HCT116 (cell line): Measurements from ENCODE around the gene SEMA4D. TPM values are rescaled to one million over a fixed set of nuclear protein-coding genes. Genes with fewer than 3 reads are reported as not detected.

Experiments
- ATAC-seq: fragments of 200-7000 bp; cut with Tn5 transposase; 2 replicates; pipeline ENCODE4 v1.9.1; 2020; ENCODE audit warnings: mild to moderate bottlenecking, moderate library complexity
- BruUV-seq: library from RNA; stranded (reverse); fragments of 400-500 nt; replicated peaks from 2 replicates; lab custom pipeline; 2021; lab: Mats Ljungman, UMichigan
- CTCF ChIA-PET: fragments of 300-600 bp; sonication (Branson Sonifier 250); formaldehyde crosslinking; loops from one replicate; lab custom pipeline; 2021; ENCODE audit warnings: antibody characterized with exemption; lab: Charles Lee
- POLR2A ChIA-PET: fragments of 300-600, 350-600 bp; sonication (Branson Sonifier 250); formaldehyde crosslinking; loops from one replicate; lab custom pipeline; 2021; ENCODE audit warnings: antibody characterized with exemption; lab: Charles Lee
- RAD21 ChIA-PET, 2 experiments: fragments of 300-600 bp; sonication (Branson Sonifier 250); formaldehyde crosslinking; loops; one replicate each; lab custom pipeline; 2023; ENCODE audit warnings: low total read pairs in 2 of 2; ENCODE audit not compliant: uncharacterized antibody in 2 of 2, unreplicated experiment in 2 of 2, low non-redundant PET in 1 of 2; lab: Charles Lee
- DNase-seq: peaks from one replicate; pipeline ENCODE4 v3.0.0-alpha.2; 2010; ENCODE audit warnings: low read depth, low spot score
- H2AFZ ChIP-seq: fragments of 200-600 bp; shearing (Covaris generic), sonication (generic); 2 replicates; pipeline ENCODE4 v1.6.1; 2017; ENCODE audit warnings: low read depth, mixed run types, mixed read lengths, antibody characterized with exemption, low read length; ENCODE audit not compliant: poor library complexity, severe bottlenecking
- H3K27ac ChIP-seq: 2 replicates; pipeline ENCODE4 v1.5.1; 2012; ENCODE audit warnings: low read depth, low read length
- H3K27me3 ChIP-seq: fragments of 200-600 bp; sonication (generic); 2 replicates; pipeline ENCODE4 v1.6.1; 2016; ENCODE audit warnings: mixed run types, low read length, mixed read lengths; ENCODE audit not compliant: insufficient read depth
- H3K36me3 ChIP-seq, 2 experiments: fragments of 200-500 bp in 1 of 2; fragments of 200-600 bp in 1 of 2; sonication (Bioruptor generic) in 1 of 2; sonication (generic) in 1 of 2; 2 replicates each; pipeline versions ENCODE4 v1.5.1 to v1.6.1; 2014 to 2016; ENCODE audit warnings: low read length in 2 of 2, inconsistent platforms in 1 of 2, mixed read lengths in 1 of 2, mixed run types in 1 of 2; ENCODE audit not compliant: insufficient read depth in 2 of 2, control insufficient read depth in 1 of 2
- H3K4me1 ChIP-seq, 2 experiments: fragments of 200-600 bp in 1 of 2; sonication (generic) in 1 of 2; 2 replicates each; pipeline versions ENCODE4 v1.5.1 to v1.6.1; 2012 to 2017; ENCODE audit warnings: low read length in 2 of 2, inconsistent platforms in 1 of 2, mild to moderate bottlenecking in 1 of 2, mixed read lengths in 1 of 2, mixed run types in 1 of 2, moderate library complexity in 1 of 2; ENCODE audit not compliant: insufficient read depth in 2 of 2, control insufficient read depth in 1 of 2
- H3K4me2 ChIP-seq: fragments of 200-600 bp; sonication (generic); 2 replicates; pipeline ENCODE4 v1.6.1; 2017; ENCODE audit warnings: mixed run types, low read length, mixed read lengths
- H3K4me3 ChIP-seq, 2 experiments: fragments of 200-600 bp in 1 of 2; sonication (generic) in 1 of 2; replicated peaks in 1 of 2; 2 replicates each; pipeline ENCODE4 v1.5.1; 2011 to 2016; ENCODE audit warnings: low read length in 2 of 2, control low read depth in 1 of 2, low read depth in 1 of 2, mild to moderate bottlenecking in 1 of 2, mixed read lengths in 1 of 2, mixed run types in 1 of 2
- H3K79me2 ChIP-seq: fragments of 200-600 bp; sonication (generic); 2 replicates; pipeline ENCODE4 v1.6.1; 2017; ENCODE audit warnings: mild to moderate bottlenecking, mixed run types, low read length, moderate library complexity, mixed read lengths; ENCODE audit not compliant: insufficient read depth
- H3K9ac ChIP-seq: fragments of 200-600 bp; sonication (generic); 2 replicates; pipeline ENCODE4 v1.6.1; 2016; ENCODE audit warnings: low read length, mixed read lengths
- H3K9me2 ChIP-seq: fragments of 200-600 bp; sonication (generic), shearing (Covaris generic); 2 replicates; pipeline ENCODE4 v1.6.1; 2017; ENCODE audit warnings: mixed run types, mild to moderate bottlenecking, moderate library complexity; ENCODE audit not compliant: insufficient read depth
- H3K9me3 ChIP-seq, 2 experiments: fragments of 200-500 bp in 1 of 2; fragments of 200-600 bp in 1 of 2; sonication (Bioruptor generic) in 1 of 2; sonication (generic) in 1 of 2; 2 replicates each; pipeline ENCODE4 v1.6.1; 2014 to 2017; ENCODE audit warnings: low read length in 2 of 2, mixed read lengths in 2 of 2, inconsistent platforms in 1 of 2, low read depth in 1 of 2, mild to moderate bottlenecking in 1 of 2, mixed run types in 1 of 2, moderate library complexity in 1 of 2; ENCODE audit not compliant: control insufficient read depth in 1 of 2, insufficient read depth in 1 of 2
- H4K20me1 ChIP-seq: fragments of 200-600 bp; sonication (generic), shearing (Covaris generic); 2 replicates; pipeline ENCODE4 v1.6.1; 2017; ENCODE audit warnings: mixed run types, mild to moderate bottlenecking, moderate library complexity; ENCODE audit not compliant: insufficient read depth
- ATF3 ChIP-seq: IDR thresholded peaks from 2 replicates; pipeline ENCODE4 v1.6.1; 2012
- CBX3 ChIP-seq: IDR thresholded peaks from 2 replicates; pipeline ENCODE4 v1.6.1; 2012; ENCODE audit warnings: low read depth
- CEBPB ChIP-seq: IDR thresholded peaks from 2 replicates; pipeline ENCODE4 v1.6.1; 2012; ENCODE audit warnings: low read depth
- CTCF ChIP-seq, 3 experiments: fragments of 200-600 bp in 1 of 3; sonication (generic) in 1 of 3; IDR thresholded peaks in 2 of 3; conservative IDR thresholded peaks in 1 of 3; 2 replicates each; pipeline ENCODE4 v1.5.1; 2012 to 2017; ENCODE audit warnings: low read depth in 2 of 3, low read length in 2 of 3, antibody characterized with exemption in 1 of 3, borderline replicate concordance in 1 of 3, control low read depth in 1 of 3, mild to moderate bottlenecking in 1 of 3, mixed read lengths in 1 of 3, mixed run types in 1 of 3, moderate library complexity in 1 of 3; ENCODE audit not compliant: insufficient read depth in 1 of 3
- EGR1 ChIP-seq: IDR thresholded peaks from 2 replicates; pipeline ENCODE4 v1.6.1; 2012; ENCODE audit warnings: low read depth
- ELF1 ChIP-seq: IDR thresholded peaks from 2 replicates; pipeline ENCODE4 v1.6.1; 2012; ENCODE audit warnings: low read depth, borderline replicate concordance
- EZH2 ChIP-seq: fragments of 200-600 bp; sonication (generic); IDR thresholded peaks from 2 replicates; pipeline ENCODE4 v1.6.1; 2017; ENCODE audit warnings: antibody characterized with exemption, mixed run types
- FOSL1 ChIP-seq: IDR thresholded peaks from 2 replicates; pipeline ENCODE4 v1.6.1; 2012; ENCODE audit warnings: low read depth
- JUND ChIP-seq: IDR thresholded peaks from 2 replicates; pipeline ENCODE4 v1.6.1; 2012
- MAX ChIP-seq: IDR thresholded peaks from 2 replicates; pipeline ENCODE4 v1.6.1; 2012
- POLR2A ChIP-seq: IDR thresholded peaks from 2 replicates; pipeline ENCODE4 v1.7.0; 2011; ENCODE audit warnings: borderline replicate concordance; ENCODE audit not compliant: insufficient read depth, insufficient read length; ENCODE audit errors: extremely low read depth
- POLR2AphosphoS5 ChIP-seq: IDR thresholded peaks from 2 replicates; pipeline ENCODE4 v1.6.1; 2011; ENCODE audit warnings: mild to moderate bottlenecking, low read depth, low read length, moderate library complexity
- RAD21 ChIP-seq: IDR thresholded peaks from 2 replicates; pipeline ENCODE4 v1.6.1; 2012; ENCODE audit warnings: low read depth, mild to moderate bottlenecking
- SIN3A ChIP-seq: IDR thresholded peaks from 2 replicates; pipeline ENCODE4 v1.6.1; 2012; ENCODE audit warnings: low read depth
- SP1 ChIP-seq: IDR thresholded peaks from 2 replicates; pipeline ENCODE4 v1.6.1; 2012; ENCODE audit warnings: low read depth
- TCF7L2 ChIP-seq: IDR thresholded peaks from 2 replicates; pipeline ENCODE4 v1.7.0; 2011; ENCODE audit warnings: borderline replicate concordance, inconsistent platforms; ENCODE audit not compliant: insufficient read depth, insufficient read length; ENCODE audit errors: extremely low read depth
- YY1 ChIP-seq: IDR thresholded peaks from 2 replicates; pipeline ENCODE4 v1.6.1; 2011; ENCODE audit warnings: low read length, low read depth, moderate library complexity, mild to moderate bottlenecking; ENCODE audit not compliant: insufficient replicate concordance; ENCODE audit errors: extremely low read depth
- ZFX ChIP-seq: fragments of 450-650 bp; IDR thresholded peaks from 2 replicates; pipeline ENCODE4 v1.6.1; 2017
- ZNF274 ChIP-seq: fragments of 200-500 bp; sonication (Bioruptor generic); IDR thresholded peaks from 2 replicates; pipeline ENCODE4 v1.6.1; 2014; ENCODE audit warnings: mild to moderate bottlenecking, low read depth, low read length, inconsistent platforms
- intact Hi-C: fragments of 100-400 bp; cut with micrococcal nuclease; formaldehyde crosslinking; loops from 2 replicates; pipeline ENCODE4 v1.10.0; 2022
- total RNA-seq: library from RNA; stranded (reverse); gene quantifications from one replicate; pipeline ENCODE4 v1.2.1, GENCODE V29; 2021; ENCODE audit not compliant: unreplicated experiment

Gene SEMA4D
- total RNA-seq, 1 experiment from 2014 or later: 32.0 TPM

GRCh38 chr9:89428901-89429890 lies 68.7 kb downstream of the SEMA4D start (continued):
- no peak for TF ChIP-seq ATF3
- no peak for TF ChIP-seq YY1
- peak; percentile 21 to 49 (median 45); a peak in 5 of 6 replicates for TF ChIP-seq CTCF (IDR thresholded peaks at IDR 0.05 in 2 of 3, conservative IDR thresholded peaks at IDR 0.05 in 1 of 3; ENCODE audit: borderline replicate concordance in 1 of 3, insufficient read depth in 1 of 3, low read depth in 2 of 3, low read length in 2 of 3)
- no peak for TF ChIP-seq POLR2AphosphoS5
- no peak for TF ChIP-seq JUND
- TF ChIP-seq ELF1: no peak
- no peak for TF ChIP-seq POLR2A
- TF ChIP-seq RAD21: peak; percentile 30; the same call in 1 of the 2 replicates
- no peak for TF ChIP-seq SIN3A
- no peak for TF ChIP-seq TCF7L2

GRCh38 chr9:89428222-89428761 lies 69.6 kb downstream of the SEMA4D start:
- CTCF ChIA-PET: interaction anchor here (1.8 kb wide), 1 partner anchor 120 kb away, joined by 15 read pairs; no protein-coding TSS in a partner anchor
- no peak for ATAC-seq

More at GRCh38 chr9:89428222-89428761, 69.6 kb downstream of the SEMA4D start:
- ChIA-PET POLR2A (no interaction called here), RAD21 (no interaction called here)
- no peak overlapping the region for H3K4me3 ChIP-seq
- TF ChIP-seq RAD21: no peak
- no peak for TF ChIP-seq POLR2A
- no peak for TF ChIP-seq SIN3A
- TF ChIP-seq EZH2: no peak
- TF ChIP-seq EGR1: no peak
- no peak for TF ChIP-seq TCF7L2
- TF ChIP-seq ZNF274: no peak
- TF ChIP-seq MAX: no peak
- no peak for TF ChIP-seq CBX3
- no peak for TF ChIP-seq POLR2AphosphoS5
- no peak for TF ChIP-seq JUND
- no peak for TF ChIP-seq FOSL1
- no peak for TF ChIP-seq YY1
- TF ChIP-seq CEBPB: no peak
- no peak for TF ChIP-seq SP1
- no peak for TF ChIP-seq ZFX
- no peak overlapping the region for H2AFZ ChIP-seq
- H3K36me3 ChIP-seq: no peaks in the 10 kb centered on the region
- no peaks in the 10 kb centered on the region for H3K27me3 ChIP-seq
- H3K9ac ChIP-seq: no peak overlapping the region
- H3K4me1 ChIP-seq: peaks cover 15 to 59% of the 10 kb centered on the region in 2 experiments
- peaks cover 5% of the 10 kb centered on the region; the same call in 1 of the 2 replicates for H3K79me2 ChIP-seq
- no peaks in the 10 kb centered on the region for H3K9me2 ChIP-seq
- peak overlapping the region; percentile 51 for H3K4me2 ChIP-seq
- DNase-seq: no peak
- intact Hi-C loops: loop anchor here (5.0 kb wide), 1 partner anchor 119 kb away; no protein-coding TSS in a partner anchor
- no peak overlapping the region for H3K27ac ChIP-seq
- H3K9me3 ChIP-seq: no peaks in the 10 kb centered on the region
- BruUV-seq: no TSS peak
- H4K20me1 ChIP-seq: no peaks in the 10 kb centered on the region
